Fibroblast of skin of right biceps (primary cell): ENCODE measurements around the gene HOXA4.

Experiments
- DNase-seq: peaks from one replicate; pipeline ENCODE4 v3.0.0-alpha.2; 2013

HOXA4 gene

DNA sequence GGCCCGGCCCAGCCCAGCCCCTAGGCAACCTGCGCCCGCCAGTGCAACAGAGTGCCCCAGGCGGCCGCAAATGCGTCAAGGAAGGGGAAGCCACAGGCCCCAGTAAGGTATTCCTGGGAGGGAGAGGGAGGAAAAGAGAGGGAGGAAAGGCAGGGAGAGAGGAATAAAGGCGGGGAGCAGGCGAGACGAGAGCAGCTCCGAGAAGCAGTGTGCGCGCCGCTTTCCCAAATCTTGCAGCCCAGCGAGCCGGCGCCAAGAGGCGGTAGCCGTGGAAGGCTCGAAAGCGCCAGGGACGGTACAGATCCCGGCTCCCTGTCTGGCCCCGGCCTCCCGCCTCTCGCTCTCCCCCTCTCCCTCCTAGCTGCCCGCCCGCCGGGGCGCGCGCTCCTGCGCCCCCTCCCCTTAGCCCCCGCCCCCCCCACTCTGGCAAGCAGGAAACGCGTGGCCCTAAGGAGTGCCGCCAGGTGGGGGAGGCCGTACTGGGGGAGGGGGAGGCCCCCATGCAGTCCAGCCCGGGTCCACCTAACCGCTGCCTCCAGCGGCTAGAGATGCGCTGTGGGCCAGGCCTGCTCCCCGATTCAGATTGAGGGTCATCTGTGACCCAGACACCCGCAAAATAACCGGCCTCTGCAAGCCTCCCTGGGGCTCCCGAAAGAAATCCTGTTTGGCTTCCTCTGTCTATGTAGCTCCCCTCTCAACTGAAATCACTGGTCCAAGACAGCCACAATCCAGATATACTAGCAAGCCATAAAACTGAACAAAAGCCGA, 39.3 kb upstream of the HOXA4 start:
- DNase-seq, result peak; percentile 68

DNA sequence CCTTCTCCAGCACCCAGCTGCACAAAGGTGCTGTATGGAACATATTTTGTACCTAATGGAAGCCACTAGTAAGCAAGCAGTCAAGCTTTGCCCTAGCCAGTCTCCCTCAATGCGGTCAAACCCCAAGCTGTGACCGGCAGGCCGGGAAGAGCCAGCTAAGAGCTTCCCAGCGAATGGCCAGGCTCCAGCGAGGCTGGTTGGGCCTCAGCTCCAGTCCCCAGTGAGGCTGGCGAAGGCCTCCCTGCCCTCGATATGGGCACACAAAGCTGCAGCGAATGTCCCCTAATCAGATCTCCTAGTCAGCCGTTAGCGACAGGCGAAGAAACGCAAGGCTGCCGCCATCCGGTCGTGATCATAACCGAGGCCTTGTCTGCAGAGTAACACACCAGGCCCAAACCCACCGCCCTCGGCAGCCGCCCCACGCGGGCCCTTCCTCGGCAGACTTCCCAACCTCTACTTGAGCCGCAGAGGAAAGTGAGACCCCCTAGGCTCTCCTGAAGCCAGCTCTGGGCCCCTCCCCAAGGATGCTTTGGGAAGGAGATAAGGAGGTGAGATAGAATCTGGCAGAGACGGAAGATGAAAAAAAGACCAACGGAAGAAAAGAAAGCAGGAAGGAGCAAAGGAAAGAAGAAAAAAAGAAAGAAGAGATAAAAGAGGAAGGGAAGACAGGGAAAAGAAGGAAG, 37.8 kb upstream of the HOXA4 start:
- peak; percentile 79 for DNase-seq

DNA sequence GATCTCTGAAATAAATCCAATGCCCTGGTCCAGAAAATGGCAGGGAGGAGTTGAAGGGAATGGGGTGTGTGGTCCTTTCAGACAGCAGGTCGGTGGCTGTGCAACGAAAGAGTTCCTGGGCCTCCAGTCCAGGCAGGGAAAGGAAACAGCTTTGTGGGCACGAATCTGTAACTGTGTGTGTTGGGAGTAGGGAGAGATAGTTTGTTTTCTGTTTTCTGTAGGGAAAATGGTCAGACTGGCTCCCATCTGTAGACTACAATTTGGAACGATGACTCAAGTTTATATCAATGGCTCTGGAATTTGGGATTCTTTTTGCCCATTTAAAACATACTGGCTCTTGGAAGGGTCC, 37.3 kb upstream of the HOXA4 start:
- peak; percentile 76 for DNase-seq

DNA sequence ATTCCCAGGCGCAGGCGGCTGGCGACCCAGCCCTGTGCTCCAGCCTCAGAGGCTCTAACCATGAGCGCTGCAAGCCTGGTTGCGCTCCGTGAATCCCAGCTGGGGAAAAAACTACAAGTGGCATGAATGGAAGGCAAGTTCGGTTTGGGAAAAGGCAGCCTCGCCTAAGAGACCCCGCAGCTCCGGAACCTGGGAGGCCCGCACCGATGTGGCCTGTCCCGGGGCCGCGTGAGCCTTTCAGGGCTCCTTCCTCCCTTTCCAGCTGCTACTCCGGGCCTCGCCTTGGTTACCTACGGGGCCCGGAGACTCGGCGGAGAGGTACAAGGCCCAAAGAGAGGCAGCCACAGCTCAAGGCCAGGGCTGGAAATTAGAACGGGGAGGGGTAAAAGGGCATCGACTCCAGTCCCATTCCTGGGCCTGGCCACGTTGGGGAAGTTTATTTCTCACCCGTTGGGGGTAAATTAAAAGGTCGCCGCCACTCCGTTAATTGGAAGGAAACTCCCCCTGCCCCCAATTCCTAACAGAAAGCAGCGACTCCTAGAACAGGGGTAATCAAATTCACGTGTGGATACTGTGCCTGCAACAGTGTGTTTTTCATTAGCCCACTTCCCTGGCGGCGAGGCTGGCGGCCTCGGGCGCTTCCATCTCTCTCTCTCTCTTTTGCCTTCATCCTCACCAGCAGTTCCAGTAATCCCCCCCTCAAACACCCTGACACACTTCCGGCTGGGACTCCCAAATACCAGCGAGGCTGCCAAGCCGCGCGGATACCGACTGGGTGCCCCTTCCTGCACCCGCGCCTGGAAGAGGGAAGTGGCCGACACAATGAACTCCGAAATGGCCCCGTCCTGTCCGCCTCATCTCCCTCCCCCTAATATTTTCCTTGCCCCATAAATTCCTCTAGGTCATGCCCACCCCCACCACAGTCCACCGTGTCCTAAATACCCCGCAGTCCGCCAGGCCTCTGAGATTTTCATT, 36.3 kb upstream of the HOXA4 start:
- peak; percentile 86 for DNase-seq

DNA sequence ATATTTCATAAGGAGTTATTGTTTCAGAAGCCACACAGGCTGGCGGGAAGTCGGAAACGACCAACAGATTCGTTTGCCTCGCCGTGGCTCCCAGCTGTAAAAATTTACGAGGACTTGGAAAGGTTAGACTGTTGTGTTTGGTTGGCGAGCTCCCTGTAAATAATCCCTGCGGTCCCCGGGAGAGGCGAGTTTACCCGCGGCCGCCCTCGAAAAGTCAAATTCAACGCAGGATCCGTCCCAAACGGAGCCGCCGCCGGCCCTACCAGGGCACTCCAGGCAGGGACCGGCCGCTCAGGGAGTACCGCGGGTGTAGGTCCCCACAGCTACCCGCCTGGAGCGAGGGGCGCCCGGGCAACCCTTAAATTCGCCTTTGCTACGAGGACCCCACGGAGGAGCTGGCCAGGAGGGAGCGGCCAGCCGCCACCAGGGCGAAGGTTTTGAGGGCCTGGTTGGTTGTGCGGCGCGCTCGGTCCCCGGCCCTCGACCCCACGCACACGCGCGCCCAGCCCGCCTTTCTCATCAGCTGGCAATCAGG, 35.5 kb upstream of the HOXA4 start:
- peak; percentile 58 for DNase-seq

GRCh38 chr7:27165089-27165995, 34.8 kb upstream of the HOXA4 start, which contains the start of gene HOXA9:
Gene HOXA9, minus strand, starts transcription at chr7:27165537. Its CDS starts 80 bp downstream, at chr7:27165457.
- DNase-seq, result peak; percentile 96

DNA sequence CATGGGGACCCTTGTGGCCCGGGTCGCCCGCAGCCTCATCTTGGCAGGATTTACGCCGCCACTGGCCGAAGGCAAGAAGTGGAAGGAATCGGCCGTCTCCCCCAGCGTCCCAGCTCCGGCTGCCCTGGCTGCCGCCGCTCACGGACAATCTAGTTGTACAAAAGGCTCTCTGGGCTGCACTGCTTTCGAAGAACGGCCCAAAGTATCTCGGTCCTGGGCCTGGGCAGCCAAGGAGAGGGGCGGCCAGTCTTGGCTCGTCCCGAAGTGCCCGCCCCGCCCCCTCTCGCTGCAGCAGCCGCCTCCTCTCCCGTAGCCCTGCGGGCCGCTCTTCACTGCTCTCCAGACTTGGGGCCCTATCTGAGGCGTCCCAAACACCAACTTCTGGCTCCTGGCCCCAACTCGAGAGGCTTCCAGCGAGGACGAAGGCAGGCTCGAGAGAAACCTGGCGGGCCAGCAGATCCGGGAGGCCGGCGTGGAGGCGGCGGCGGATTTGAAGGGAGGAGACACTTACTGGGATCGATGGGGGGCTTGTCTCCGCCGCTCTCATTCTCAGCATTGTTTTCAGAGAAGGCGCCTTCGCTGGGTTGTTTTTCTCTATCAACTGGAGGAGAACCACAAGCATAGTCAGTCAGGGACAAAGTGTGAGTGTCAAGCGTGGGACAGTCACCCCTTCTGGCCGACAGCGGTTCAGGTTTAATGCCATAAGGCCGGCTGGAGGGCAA, 34.0 kb upstream of the HOXA4 start:
- DNase-seq, result peak; percentile 44

- no peak for DNase-seq
Observed at GRCh38 chr7:27164045-27164366, 33.4 kb upstream of the HOXA4 start.

- DNase-seq, result no peak
Observed at GRCh38 chr7:27163288-27164044, 32.9 kb upstream of the HOXA4 start.

- DNase-seq, result no peak
Observed at GRCh38 chr7:27162561-27163287, 32.2 kb upstream of the HOXA4 start.

DNA sequence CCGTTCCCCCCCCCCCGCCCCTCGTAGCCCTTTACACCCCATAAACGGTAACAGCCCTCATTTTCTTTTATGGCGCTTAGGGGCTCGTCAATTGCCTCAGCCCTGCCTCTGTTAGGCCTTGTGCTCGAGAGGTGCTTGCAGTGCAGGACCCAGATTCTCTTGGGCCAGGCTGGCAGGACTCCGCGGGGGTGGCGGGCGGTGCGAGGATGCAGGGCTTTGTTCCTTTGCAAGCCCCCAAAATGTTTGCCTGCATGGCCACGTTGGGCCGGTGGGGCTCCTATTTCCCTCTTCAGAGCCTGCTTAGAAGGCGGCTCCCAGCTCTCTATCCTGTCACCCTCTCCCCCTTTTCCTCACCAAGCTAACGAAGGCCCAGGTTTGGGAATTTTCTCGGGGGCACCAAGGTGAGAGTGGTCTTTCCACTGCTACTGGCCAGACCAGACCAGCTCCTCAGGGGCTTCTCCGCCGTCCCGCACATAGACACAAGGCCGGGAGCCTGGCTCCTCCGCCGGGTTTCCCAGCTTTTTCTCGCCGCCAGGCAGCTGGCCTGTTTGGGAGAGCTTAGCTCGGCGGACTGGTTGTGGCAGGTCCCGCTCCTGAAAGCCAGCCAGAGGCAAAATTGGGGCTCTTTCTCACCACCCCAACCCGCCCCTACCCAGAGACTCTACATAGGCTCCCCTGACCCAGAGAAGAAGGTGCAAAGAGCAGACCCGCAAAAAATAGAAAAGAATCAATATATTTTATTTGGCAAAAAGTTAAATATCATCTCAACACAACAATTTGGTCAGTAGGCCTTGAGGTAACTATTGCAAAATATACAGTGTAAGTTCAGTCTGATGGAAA, 31.4 kb upstream of the HOXA4 start:
- no peak for DNase-seq

DNA sequence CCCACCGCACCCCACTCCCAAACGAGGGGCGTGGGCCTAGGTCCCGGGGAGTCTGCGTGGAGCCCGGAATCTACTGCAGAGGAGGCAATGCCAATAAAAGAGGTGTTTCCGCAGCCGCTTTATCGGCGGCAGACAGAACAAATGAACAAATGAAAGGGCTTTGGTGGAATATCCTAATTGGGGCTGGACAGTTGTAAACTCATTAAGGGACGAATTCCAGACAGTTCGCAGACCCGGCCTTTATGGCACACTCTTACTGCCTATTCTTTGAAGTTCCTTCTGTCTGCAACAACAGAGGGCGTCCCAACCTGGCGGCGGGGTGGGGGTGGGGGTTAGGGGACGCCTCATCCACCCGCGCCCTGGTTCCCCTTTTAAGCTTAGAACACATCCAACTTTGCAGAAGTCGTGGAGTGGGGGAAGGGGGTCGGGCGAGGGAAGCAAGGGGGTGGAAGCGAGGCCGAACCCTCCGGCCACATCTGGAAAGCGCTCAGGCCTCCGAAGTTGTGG, 30.7 kb upstream of the HOXA4 start:
- no peak for DNase-seq

DNA sequence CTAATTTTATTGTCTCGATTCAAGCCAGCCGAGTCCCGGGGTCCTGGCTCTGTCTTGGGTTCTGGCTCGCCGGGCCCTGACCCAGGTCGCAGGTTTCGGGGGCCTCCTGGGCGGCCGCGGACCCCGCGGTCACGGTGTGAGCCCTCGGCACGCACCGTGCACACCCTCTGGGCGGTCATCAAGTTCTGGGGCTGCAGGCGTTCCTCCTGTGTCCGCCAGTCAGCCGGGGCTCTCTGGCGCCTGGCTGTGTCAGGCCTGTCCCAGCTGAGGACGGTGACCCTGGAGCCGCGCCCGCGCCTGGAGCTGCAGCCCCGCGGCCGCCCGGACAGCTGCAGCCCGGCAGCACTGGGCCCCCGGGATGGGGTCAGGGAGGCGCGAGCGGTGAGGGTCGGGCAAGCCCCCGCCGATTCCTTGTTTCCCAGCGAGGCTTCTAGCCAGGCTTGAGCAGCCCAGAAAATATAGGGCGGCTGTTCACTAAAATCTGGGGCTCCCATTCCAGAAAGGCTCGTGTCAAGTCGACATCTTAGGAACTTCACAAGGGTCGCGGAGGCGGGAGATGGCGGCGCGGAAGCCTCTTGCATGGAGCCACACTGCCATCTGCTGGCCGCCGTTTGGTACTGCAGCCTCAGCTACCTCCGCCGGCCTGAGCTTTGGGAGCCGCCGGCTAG, 30.1 kb upstream of the HOXA4 start:
- peak; percentile 84 for DNase-seq

GRCh38 chr7:27160145-27160545, 29.6 kb upstream of the HOXA4 start:
- DNase-seq, result no peak

DNA sequence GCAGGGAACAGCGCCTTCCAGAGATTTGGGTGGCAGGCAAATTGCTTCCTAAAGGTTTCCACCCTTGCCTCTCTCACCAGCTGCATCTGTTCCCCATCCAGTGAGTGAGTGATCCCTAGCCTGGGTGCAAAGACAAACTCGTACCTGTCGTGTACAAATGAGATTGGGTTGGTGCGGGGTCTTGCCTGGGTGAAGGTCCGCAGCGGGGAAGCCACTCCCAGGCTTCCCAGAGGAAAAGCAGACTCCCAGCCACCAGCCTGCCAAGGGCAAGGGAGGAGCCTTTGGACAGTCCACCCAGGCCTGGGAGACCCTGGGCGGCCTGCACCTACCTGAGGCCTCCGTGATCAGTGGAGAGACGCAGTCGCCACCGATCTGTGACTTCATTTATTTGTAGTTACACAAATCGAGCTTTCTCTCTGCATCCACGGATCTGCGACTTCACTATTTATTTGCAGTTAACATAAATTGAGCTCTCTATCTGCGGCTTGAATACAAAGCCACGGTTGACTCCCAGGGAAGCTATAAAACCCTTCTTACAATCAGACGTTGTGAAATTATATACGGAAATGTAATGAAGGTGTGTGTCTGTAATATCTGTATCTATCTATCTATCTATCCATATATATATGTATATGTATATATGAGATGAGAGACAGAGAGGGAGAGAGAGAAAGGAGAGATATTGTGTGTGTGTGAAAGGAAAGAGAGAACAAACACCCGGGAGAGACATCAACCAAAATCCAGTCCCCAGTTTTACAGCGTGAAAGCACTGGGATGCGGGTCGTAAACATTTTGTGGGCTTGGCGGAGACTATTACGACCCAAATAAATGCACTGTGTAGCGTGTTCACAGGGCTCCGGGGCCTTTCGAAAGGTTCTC, 28.9 kb upstream of the HOXA4 start:
- no peak for DNase-seq

GRCh38 chr7:27158436-27159265, 28.1 kb upstream of the HOXA4 start:
- DNase-seq, result no peak
